HG03039 (cell line): ENCODE measurements around the gene WTAP.
"Not testable (repeated sequence)": the region's sequence is repeated elsewhere in the genome, so short reads cannot be mapped to it uniquely, and the experiment has no call there.

ENCODE experiments used
- ATAC-seq: cut with Tn5 transposase; IDR thresholded peaks from one replicate; pipeline ENCODE4 v1.9.1; 2021; ENCODE audit warnings: mild to moderate bottlenecking, moderate library complexity; ENCODE audit not compliant: unreplicated experiment

WTAP gene

GRCh38 chr6:159726255-159726917, 920 bp upstream of the WTAP start:
- ATAC-seq: peak; percentile 14

DNA sequence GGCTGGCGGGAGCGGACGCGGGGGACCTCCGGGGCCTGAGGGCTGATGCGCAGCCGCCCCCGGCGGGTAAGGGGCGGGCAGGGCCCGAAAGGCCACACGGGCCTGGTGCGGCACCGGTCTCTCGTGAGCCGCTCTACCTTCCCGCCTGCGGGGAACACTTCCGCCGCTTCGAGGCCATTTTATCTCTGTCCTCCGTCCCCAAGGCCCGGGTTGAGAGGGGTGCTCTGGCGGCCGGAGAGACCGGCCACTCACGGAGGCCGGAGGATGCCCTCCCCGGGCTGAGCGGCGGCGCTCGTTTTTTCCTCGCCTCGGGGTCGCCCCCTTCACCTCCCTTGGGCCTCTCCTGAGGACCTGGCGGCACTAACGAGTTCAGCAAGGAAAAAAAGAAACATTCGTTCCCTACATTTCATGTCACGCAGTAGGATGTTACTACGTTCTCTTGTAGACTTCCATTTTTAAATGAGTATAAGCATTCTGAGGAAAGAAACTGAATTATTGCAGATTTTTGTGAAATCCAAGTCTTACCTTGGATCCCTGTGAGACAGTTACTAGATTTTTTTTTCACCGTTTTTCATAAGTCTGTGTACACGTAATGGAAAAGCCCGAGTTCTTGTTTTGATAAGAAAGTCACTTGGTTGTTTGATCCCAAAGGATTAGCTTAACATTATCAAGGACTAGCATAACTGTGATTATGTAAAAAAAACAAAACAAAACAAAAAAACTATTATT, 575 bp downstream of the WTAP start:
- peak; percentile 30 for ATAC-seq

DNA sequence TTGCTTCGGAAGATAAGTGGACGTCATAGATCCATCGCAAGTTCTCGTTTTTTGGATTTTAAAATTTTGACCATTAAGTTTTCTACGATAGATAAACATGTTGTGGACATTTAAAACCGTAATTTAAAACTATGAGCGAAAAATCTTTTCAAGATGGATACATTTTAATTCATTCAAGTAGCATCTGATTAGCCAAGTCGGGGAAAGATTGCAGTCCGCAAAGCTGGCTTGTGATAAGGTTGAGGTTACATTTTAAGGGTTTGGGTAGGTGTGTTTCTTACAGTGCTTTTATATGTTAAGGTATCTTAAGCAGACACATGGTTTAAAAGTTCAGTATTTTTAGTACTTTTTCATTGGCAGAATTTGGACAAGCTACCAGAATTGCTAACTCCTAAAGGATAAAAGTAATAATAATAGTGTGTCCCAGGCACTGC, 1.2 kb downstream of the WTAP start:
- ATAC-seq: no peak

DNA sequence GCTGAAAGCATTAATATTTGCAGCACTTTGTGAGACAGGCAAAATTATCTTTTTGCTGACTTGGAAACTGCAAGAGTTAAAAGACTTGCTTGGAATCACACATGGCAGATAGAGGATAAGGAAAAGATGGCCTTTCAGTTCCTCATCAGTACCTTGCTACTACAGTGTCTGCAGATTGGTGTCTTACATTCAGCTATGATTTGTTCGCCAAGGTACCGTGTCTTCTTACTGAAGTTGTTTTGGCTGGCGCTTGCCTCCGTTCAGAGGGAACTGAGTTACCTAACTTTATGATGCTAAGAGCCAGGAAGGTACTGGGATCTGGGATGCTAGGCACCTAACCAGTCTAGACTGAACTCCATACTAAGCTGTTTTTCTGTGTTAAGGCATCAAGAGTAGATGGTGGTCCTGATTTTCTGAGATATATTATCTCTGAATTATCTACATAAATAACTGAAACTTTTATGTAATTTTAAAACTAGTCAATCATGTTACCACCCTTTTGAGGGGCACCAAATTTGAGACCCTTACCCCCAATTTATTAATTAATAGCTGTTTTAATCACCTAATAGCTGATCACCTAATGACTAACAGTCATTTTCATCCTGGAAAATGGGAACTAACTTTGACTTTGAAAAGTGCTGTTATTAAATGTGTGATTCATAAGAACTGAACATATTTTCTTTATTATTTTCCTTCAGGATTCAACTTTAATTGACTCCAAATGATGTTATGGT, 2.5 kb downstream of the WTAP start:
- ATAC-seq: no peak

- no peak for ATAC-seq
Measured at GRCh38 chr6:159730332-159730676, 3.0 kb downstream of the WTAP start.

GRCh38 chr6:159732550-159732949, 5.2 kb downstream of the WTAP start:
- not testable (repeated sequence) for ATAC-seq

GRCh38 chr6:159733395-159733794, 6.1 kb downstream of the WTAP start:
- ATAC-seq: not testable (repeated sequence)

DNA sequence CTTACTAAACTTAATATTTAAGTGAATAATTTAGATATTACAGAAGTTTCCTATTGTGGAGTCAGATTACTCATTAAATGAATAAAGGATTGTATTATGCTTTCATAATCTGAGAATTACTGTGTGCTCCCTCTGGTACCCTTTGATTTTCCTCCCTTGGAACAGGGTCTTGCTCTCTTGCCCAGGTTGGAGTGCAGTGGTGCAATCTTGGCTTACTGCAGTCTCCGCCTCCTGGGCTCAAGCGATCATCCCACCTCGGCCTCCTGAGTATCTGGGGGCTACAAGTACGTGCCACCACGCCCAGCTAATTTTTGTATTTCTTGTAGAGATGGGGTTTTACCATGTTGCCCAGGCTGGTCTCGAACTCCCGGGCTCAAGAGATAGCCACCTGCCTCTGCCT, 9.6 kb downstream of the WTAP start:
- no peak for ATAC-seq

- no peak for ATAC-seq
Measured at GRCh38 chr6:159739341-159739740, 12.0 kb downstream of the WTAP start.

DNA sequence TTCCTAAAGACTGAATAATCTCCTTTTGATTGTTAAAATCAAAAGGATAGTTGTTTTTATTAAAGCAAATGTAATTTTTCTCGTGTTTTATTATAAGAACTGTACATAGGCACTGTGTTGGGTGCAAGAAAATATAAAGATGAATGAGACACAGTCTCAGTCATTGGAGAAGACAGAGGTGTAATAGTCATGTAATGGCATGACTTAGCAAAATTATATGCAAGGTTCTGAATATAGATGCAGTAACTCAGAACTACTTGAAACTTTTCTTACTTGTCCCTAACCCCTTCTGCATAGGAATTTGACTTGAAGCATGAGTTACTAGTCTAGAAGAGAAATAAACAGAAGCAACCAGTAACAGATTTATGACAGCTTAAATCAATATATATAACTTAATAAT, 14.9 kb downstream of the WTAP start:
- no peak for ATAC-seq

DNA sequence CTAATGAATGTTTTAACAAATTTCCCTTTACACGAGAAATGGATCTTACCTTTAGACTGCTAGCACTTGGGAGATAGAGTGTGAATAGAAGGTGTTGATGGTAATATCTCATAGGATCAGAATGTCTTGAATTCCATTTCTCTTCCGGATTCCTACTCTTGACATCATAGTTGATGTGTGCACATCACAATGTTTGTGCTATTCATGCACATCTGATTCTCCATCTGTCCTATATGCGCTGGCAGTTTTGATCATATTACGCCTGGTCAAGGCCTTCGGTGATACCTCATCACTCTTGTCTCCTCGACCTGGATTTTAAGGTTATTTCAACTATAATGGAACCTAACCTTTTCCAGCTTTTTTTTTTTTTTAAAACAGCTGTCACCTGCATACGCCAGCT, 17.8 kb downstream of the WTAP start:
- ATAC-seq: no peak

DNA sequence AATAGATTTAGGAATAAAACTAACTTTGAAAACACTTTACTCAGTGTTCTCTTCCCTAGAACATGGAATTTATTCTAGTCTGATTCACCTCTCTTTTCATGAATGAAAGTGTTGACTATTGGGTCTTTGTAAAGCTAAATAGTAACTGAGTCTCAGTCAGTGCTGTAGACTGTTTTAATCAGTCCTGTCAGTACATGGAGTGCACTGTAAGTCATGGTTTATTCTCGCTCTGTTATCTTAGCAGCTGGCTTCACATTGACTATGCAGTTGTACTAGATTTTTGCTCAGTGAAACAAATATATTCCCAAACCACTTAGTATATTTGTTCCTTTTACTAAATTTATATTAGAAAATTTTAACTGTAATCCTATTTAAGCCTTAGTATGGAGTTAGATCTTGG, 19.5 kb downstream of the WTAP start:
- ATAC-seq: no peak

GRCh38 chr6:159748127-159748526, 20.8 kb downstream of the WTAP start:
- not testable (repeated sequence) for ATAC-seq

- no peak for ATAC-seq
Measured at GRCh38 chr6:159751448-159751847, 24.1 kb downstream of the WTAP start.

DNA sequence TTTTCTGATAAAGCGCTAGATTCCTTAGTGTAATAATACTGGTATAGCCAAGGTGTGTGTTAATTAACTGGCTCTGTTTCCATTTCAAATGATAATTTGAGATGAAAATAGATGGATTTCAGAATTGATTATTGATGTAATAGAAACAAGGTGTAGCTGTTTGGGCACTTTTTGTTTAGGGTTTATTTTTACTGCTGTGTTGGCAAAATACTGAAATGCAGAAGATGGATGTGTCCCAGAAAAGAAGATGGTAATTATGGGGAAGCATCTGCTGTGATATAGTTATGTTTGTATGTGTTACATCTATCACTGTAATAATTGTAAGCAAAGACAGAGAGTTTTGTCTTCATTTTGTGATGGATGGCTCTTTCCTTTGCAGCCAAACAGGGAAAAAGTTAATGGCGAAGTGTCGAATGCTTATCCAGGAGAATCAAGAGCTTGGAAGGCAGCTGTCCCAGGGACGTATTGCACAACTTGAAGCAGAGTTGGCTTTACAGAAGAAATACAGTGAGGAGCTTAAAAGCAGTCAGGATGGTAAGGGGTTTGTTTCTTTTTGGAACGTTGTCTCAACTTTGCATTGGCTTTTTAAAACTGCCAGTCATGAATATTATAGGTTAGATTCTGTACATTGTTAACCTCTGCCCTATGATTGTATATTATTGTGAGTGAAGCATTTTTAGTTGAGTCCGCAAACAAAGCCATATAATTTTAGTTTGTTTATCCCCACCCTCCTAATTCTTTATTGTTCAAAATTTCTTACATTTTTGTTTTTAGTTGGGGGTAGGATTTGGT, 26.0 kb downstream of the WTAP start:
- no peak for ATAC-seq

DNA sequence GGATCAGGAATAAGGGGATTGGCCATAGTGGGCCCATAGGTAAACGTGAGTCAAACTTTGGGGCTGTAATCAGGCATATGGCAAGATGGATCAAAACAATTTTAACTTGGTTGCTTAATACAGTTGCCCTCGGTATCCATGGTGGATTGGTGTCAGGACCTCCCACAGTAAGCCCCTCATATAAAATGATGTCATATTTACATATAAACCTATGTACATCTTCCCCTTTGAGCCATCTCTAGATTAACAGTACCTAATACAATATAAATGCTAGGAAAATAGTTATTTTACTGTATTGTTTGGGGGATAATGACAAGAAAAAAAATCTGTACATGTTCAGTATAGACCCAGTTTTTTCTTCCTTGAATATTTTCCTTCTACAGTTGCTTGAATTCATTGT, 27.1 kb downstream of the WTAP start:
- no peak for ATAC-seq

DNA sequence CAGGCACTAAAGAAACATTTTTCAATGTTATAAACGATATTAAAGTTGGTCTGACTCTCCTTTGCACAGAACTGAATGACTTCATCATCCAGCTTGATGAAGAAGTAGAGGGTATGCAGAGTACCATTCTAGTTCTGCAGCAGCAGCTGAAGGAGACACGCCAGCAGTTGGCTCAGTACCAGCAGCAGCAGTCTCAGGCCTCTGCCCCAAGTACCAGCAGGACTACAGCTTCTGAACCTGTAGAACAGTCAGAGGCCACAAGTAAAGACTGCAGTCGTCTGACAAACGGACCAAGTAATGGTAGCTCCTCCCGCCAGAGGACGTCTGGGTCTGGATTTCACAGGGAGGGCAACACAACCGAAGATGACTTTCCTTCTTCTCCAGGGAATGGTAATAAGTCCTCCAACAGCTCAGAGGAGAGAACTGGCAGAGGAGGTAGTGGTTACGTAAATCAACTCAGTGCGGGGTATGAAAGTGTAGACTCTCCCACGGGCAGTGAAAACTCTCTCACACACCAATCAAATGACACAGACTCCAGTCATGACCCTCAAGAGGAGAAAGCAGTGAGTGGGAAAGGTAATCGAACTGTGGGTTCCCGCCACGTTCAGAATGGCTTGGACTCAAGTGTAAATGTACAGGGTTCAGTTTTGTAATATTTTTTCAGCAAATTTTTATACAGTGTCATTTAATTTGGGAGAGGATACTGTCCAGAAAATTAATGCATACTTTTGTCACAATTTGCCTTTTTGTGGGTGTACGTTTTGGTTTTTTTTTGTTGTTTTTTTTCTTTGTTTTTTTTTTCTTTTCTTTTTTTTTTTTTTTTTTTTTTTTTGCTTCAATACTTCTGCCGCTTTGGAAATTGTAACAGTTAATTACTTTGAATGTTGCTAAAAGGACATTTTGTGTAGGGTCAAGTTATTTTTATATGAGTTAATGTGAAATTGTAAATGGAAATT, 27.9 kb downstream of the WTAP start:
- ATAC-seq: no peak

- no peak for ATAC-seq
Measured at GRCh38 chr6:159756508-159756907, 29.2 kb downstream of the WTAP start.

- ATAC-seq: no peak
Measured at GRCh38 chr6:159758031-159759001, 31.0 kb downstream of the WTAP start.
